Fibroblast of skin of left biceps (primary cell): ENCODE measurements around the gene ALG13.
A peak's percentile ranks its signal among the peaks of the same experiment; 100 is the strongest.
"Not testable (repeated sequence)": the region's sequence is repeated elsewhere in the genome, so short reads cannot be mapped to it uniquely, and the experiment has no call there.

Experiments
- DNase-seq, 2 experiments: peaks; one replicate each; pipeline ENCODE4 v3.0.0-alpha.2; 2013; ENCODE audit warnings: low read depth in 2 of 2

ALG13 gene

DNA sequence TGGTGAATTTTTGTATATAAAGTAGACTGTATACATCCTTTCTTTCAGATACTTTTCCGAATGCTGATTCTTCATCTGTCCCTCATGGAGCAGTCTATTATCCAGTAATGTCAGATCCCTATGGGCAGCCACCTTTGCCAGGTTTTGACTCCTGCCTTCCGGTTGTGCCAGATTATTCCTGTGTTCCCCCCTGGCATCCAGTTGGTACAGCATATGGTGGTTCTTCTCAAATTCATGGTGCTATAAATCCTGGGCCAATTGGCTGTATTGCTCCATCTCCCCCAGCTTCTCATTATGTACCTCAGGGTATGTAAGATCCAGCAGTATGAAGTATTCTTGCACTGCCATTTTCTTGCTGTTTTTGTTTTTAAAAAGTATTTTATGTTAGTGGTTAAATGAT is 78.7 kb downstream of the ALG13 start:
- DNase-seq = no peak

DNA sequence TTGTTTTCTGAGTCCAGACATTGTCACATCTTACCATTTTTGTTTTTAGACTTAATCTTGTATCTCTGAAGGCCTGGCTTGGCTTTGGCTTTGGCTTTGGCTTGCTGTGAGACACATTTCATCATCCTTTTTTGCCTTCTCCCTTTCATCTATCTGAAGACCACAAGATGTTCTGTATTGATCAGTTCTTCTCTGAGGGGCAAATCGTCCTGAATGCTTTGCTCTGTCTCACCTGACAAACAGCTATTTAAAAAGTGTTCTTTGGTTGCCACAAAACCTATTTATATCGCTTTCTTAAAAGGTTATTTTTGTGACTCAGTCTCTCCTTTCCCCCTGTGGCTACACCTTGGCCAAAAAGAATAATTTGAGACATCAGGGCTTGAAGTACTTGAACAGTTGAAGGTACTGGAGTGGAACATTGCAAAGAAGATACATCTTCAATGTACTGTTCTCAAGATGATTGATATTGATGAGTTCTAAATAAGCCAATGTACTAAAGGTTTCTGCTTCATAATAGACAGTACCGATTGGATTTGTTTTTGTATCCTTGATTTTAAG is 80.7 kb downstream of the ALG13 start:
- no peak for DNase-seq

DNA sequence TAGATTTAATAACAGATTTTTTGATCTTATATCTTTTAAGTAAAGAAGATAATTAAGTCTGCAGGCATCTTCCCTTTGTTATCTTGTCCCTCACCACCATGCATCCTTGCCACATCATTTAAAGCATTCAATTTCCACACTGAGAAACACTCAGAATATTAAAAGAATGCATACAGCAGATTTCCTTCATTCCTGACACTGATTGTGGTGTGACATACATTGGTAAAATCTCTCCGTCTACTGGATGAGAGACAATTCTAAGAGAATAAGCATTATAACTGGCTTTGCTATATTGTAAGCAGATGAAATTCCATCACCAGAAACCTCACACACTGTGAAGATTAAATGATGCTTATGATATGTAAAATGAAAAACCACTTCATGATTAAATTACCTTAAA is 97.6 kb downstream of the ALG13 start:
- peak; percentile 4 to 20 for DNase-seq

DNA sequence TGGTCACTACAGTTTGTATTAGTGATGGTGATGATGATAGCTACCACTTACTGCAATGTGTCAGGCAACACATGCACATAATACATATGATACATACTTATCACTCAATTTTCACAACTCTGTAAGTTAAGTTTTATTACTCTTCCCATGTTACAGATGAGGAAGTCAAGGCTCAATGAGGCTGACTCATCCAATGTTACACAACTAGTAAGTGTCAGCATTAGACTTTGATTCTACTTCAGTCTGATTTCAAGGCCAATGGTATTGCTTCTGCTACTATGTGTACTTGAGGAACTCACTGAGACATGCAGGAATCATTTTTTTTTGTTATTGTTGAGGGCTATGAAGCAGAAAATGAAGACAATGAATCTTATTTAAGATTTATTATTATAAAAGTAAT is 98.6 kb downstream of the ALG13 start:
- DNase-seq = no peak

DNA sequence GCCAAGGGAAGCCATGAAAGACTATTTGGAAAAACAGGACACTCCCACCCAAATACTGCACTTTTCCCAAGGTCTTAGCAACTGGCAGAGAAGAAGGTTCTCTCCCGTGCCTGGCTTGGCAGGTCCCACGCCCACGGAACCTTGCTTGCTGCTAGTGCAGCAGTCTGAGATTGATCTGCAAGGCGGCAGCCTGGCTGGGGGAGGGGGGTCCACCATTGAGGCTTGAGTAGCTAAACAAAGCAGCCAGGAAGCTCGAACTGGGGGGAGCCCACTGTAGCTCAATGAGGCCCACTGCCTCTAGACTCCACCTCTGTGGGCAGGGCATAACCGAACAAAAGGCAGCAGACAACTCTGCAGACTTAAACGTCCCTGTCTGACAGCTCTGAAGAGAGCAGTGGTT is 103.7 kb downstream of the ALG13 start:
- DNase-seq = no peak

DNA sequence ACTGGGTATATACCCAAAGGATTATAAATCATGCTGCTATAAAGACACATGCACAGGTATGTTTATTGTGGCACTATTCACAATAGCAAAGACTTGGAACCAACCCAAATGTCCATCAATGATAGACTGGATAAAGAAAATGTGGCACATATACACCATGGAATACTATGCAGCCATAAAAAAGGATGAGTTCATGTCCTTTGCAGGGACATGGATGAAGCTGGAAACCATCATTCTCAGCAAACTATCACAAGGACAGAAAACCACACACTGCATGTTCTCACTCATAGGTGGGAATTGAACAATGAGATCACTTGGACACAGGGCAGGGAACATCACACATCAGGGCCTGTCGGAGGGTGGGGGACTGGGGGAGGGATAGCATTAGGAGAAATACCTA is 109.1 kb downstream of the ALG13 start:
- not testable (repeated sequence) for DNase-seq
